ENCODE results near the gene FARSB.

DNA sequence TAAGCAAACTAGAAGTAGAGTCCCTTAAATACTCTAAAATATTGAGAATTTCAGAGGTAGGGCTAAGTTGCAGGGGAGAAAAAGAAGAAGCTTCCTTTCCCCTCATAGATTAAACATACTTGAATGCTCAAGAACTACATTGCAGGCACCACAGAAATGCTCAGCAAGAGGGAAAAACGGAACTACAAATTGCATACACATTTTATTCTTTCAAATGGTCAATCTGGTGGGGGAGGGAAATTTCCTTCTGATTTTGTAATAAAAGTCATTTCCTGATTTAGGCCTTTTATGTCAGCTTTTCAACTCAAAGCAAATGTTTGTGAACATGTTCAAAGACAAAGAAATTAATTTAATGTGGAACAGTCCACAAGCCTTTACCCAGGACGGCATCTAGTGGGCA, 33.0 kb downstream of the FARSB start:
- TF ChIP-seq, protein P1, sequence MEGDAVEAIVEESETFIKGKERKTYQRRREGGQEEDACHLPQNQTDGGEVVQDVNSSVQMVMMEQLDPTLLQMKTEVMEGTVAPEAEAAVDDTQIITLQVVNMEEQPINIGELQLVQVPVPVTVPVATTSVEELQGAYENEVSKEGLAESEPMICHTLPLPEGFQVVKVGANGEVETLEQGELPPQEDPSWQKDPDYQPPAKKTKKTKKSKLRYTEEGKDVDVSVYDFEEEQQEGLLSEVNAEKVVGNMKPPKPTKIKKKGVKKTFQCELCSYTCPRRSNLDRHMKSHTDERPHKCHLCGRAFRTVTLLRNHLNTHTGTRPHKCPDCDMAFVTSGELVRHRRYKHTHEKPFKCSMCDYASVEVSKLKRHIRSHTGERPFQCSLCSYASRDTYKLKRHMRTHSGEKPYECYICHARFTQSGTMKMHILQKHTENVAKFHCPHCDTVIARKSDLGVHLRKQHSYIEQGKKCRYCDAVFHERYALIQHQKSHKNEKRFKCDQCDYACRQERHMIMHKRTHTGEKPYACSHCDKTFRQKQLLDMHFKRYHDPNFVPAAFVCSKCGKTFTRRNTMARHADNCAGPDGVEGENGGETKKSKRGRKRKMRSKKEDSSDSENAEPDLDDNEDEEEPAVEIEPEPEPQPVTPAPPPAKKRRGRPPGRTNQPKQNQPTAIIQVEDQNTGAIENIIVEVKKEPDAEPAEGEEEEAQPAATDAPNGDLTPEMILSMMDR (IDR thresholded peaks at IDR 0.05; ENCODE audit: insufficient read depth, low read depth, low read length) = no peak
- no peak for TF ChIP-seq EZH2 (IDR thresholded peaks at IDR 0.05; ENCODE audit: insufficient read depth, low read length)
